ENCODE results near the gene LSG1.

DNA sequence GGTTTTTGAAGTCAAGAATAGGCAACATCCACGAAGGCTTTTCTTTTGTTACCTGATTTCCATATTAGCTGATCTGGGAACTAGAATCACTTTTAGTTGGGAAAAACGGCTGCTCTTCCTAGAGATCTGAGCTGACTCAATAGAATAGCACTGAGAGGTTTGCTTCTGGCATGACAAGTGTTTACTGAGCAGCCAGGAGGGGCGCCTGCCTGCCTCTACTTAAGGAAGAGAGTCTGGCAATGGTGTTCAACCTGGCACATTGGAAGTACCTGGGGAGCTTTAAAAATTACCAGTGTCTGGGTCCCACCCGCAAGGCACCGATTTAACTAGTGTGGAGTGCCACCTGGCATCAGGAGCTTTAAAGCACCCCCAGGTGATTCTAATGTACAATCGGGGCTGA, 48.1 kb upstream of the LSG1 start:
- TF ChIP-seq, protein P1, sequence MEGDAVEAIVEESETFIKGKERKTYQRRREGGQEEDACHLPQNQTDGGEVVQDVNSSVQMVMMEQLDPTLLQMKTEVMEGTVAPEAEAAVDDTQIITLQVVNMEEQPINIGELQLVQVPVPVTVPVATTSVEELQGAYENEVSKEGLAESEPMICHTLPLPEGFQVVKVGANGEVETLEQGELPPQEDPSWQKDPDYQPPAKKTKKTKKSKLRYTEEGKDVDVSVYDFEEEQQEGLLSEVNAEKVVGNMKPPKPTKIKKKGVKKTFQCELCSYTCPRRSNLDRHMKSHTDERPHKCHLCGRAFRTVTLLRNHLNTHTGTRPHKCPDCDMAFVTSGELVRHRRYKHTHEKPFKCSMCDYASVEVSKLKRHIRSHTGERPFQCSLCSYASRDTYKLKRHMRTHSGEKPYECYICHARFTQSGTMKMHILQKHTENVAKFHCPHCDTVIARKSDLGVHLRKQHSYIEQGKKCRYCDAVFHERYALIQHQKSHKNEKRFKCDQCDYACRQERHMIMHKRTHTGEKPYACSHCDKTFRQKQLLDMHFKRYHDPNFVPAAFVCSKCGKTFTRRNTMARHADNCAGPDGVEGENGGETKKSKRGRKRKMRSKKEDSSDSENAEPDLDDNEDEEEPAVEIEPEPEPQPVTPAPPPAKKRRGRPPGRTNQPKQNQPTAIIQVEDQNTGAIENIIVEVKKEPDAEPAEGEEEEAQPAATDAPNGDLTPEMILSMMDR (IDR thresholded peaks at IDR 0.05): no peak
- TF ChIP-seq POLR2A (IDR thresholded peaks at IDR 0.05): no peak

Data from adrenal gland (tissue), 5 donors.